Keratinocyte (primary cell): Measurements from ENCODE around the gene CHST8. TPM values are rescaled to one million over a fixed set of nuclear protein-coding genes. Genes with fewer than 3 reads are reported as not detected.

Experiments used
- DNase-seq: peaks from one replicate; pipeline ENCODE4 v3.0.0-alpha.2; 2011; ENCODE audit warnings: low read depth, missing footprints, low spot score
- FAIRE-seq: peaks from 2 replicates; lab custom pipeline; 2011; peaks lifted over from hg19 to GRCh38; lab: Jason Lieb, UNC
- H2AFZ ChIP-seq: 2 replicates; pipeline ENCODE4 v1.6.0; 2012; ENCODE audit warnings: low read length, control low read depth, inconsistent platforms; ENCODE audit not compliant: control insufficient read depth
- H3K27ac ChIP-seq: 2 replicates; pipeline ENCODE4 v1.5.1; 2011; ENCODE audit warnings: low read length; ENCODE audit not compliant: control insufficient read depth, insufficient read depth
- H3K27me3 ChIP-seq: 3 replicates; pipeline ENCODE4 v1.6.0; 2011; ENCODE audit warnings: low read length; ENCODE audit not compliant: control insufficient read depth, insufficient read depth; ENCODE audit errors: extremely low read depth
- H3K36me3 ChIP-seq, 2 experiments: 2 replicates in 1 of 2; 3 replicates in 1 of 2; pipeline ENCODE4 v1.5.1; 2011; ENCODE audit warnings: low read length in 2 of 2, mild to moderate bottlenecking in 1 of 2; ENCODE audit not compliant: control insufficient read depth in 2 of 2, insufficient read depth in 2 of 2; ENCODE audit errors: extremely low read depth in 1 of 2
- H3K4me1 ChIP-seq: 3 replicates; pipeline ENCODE4 v1.5.1; 2011; ENCODE audit warnings: low read length; ENCODE audit not compliant: control insufficient read depth, insufficient read depth; ENCODE audit errors: extremely low read depth
- H3K4me2 ChIP-seq: 3 replicates; pipeline ENCODE4 v1.6.0; 2011; ENCODE audit warnings: low read depth, low read length; ENCODE audit not compliant: control insufficient read depth, insufficient read depth; ENCODE audit errors: extremely low read depth
- H3K4me3 ChIP-seq, 3 experiments: fragments of 200-600 bp in 1 of 3; sonication (generic) in 1 of 3; 2 replicates in 2 of 3; 3 replicates in 1 of 3; pipeline ENCODE4 v1.5.1; 2011 to 2016; ENCODE audit warnings: low read length in 3 of 3, mild to moderate bottlenecking in 3 of 3, control low read depth in 2 of 3, inconsistent platforms in 1 of 3, low read depth in 1 of 3, mixed read lengths in 1 of 3, mixed run types in 1 of 3, moderate library complexity in 1 of 3; ENCODE audit not compliant: control insufficient read depth in 2 of 3, insufficient read depth in 2 of 3; ENCODE audit errors: extremely low read depth in 1 of 3
- H3K79me2 ChIP-seq: 2 replicates; pipeline ENCODE4 v1.6.0; 2012; ENCODE audit warnings: low read length; ENCODE audit not compliant: control insufficient read depth, insufficient read depth
- H3K9ac ChIP-seq: 3 replicates; pipeline ENCODE4 v1.6.0; 2011; ENCODE audit warnings: low read length; ENCODE audit not compliant: control insufficient read depth, insufficient read depth; ENCODE audit errors: extremely low read depth
- H3K9me1 ChIP-seq: 3 replicates; pipeline ENCODE4 v1.6.0; 2011; ENCODE audit warnings: low read length; ENCODE audit not compliant: control insufficient read depth, insufficient read depth; ENCODE audit errors: extremely low read depth
- H3K9me3 ChIP-seq: 2 replicates; pipeline ENCODE4 v1.5.1; 2012; ENCODE audit warnings: low read depth, low read length; ENCODE audit not compliant: control insufficient read depth
- H4K20me1 ChIP-seq: 3 replicates; pipeline ENCODE4 v1.6.0; 2011; ENCODE audit warnings: low read length; ENCODE audit not compliant: control insufficient read depth, insufficient read depth; ENCODE audit errors: extremely low read depth
- CTCF ChIP-seq, 3 experiments: IDR thresholded peaks in 1 of 3; conservative IDR thresholded peaks in 1 of 3; optimal IDR thresholded peaks in 1 of 3; 2 replicates in 2 of 3; 3 replicates in 1 of 3; pipeline versions ENCODE3 to v1.5.1; 2011; ENCODE audit warnings: low read length in 3 of 3, mild to moderate bottlenecking in 3 of 3, moderate library complexity in 2 of 3, control low read depth in 1 of 3, inconsistent platforms in 1 of 3; ENCODE audit not compliant: insufficient read depth in 2 of 3; ENCODE audit errors: extremely low read depth in 1 of 3
- EZH2 ChIP-seq: IDR thresholded peaks from one replicate; pipeline ENCODE4 v1.6.1; 2012; ENCODE audit warnings: inconsistent platforms, mild to moderate bottlenecking, low read length, moderate library complexity
- dilution Hi-C: fragments of 300-500 bp; cut with MboI; formaldehyde crosslinking; loops from one replicate; pipeline ENCODE4 v1.7.0; 2020; ENCODE audit warnings: low sequenced_read_pairs; ENCODE audit not compliant: extremely low pct_ligation_motif_present
- polyA plus RNA-seq, 5 experiments: library from polyadenylated mRNA; depleted of rRNA in 3 of 5; stranded (reverse) in 3 of 5; stranded (forward) in 1 of 5; unstranded in 1 of 5; fragments of >200 nt; gene quantifications; 1 replicate in 1 of 5; 2 replicates in 3 of 5; 3 replicates in 1 of 5; pipeline versions ENCODE4 v1.2.1 to v1.2.3, GENCODE V29; 2011 to 2012; ENCODE audit warnings: missing spikeins in 2 of 5, low read depth in 1 of 5, low replicate concordance in 1 of 5

Gene CHST8
- polyA plus RNA-seq, 1 donor (not counting 4 experiments of a cell fraction or from before 2014, with no cell fraction given), result not detected

DNA sequence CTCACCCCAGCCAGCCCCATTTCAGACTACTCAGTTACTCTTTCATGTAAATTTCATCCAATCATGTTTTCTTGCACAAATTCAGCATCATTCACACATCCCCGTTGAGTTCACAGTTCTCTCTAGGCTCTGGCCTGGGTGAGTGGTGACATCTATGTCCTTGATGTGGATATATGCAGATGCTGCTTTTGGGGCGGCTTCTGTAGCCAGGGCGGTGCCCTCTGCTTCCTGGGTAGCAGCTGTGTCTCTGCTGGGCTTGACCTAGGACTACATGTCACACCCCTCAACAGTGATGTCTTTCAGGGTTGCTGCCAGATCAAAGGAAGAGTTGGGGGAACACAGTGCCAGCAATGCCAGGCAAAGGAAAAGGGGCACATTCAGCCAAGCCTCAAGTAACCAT lies 106.4 kb downstream of the CHST8 start:
- Histone ChIP-seq H3K36me3 (no peaks in the 10 kb centered on the region), H3K27me3 (no peaks in the 10 kb centered on the region), H3K4me2 (no peak overlapping the region), H3K4me1 (no peaks in the 10 kb centered on the region), H3K9me1 (no peaks in the 10 kb centered on the region), H4K20me1 (no peaks in the 10 kb centered on the region), H3K4me3 (no peak overlapping the region), H3K79me2 (no peaks in the 10 kb centered on the region), H2AFZ (no peak overlapping the region), H3K9me3 (peaks cover 3% of the 10 kb centered on the region), H3K27ac (no peak overlapping the region), H3K9ac (no peak overlapping the region)
- DNase-seq, result no peak
- no peak for TF ChIP-seq EZH2
- no peak for TF ChIP-seq CTCF (optimal IDR thresholded peaks at IDR 0.05 in 1 of 3, IDR thresholded peaks at IDR 0.05 in 1 of 3, conservative IDR thresholded peaks at IDR 0.05 in 1 of 3; ENCODE audit: extremely low read depth in 1 of 3, insufficient read depth in 2 of 3, low read length in 3 of 3)
- dilution Hi-C loops, result no loop called here
- FAIRE-seq, result no peak

DNA sequence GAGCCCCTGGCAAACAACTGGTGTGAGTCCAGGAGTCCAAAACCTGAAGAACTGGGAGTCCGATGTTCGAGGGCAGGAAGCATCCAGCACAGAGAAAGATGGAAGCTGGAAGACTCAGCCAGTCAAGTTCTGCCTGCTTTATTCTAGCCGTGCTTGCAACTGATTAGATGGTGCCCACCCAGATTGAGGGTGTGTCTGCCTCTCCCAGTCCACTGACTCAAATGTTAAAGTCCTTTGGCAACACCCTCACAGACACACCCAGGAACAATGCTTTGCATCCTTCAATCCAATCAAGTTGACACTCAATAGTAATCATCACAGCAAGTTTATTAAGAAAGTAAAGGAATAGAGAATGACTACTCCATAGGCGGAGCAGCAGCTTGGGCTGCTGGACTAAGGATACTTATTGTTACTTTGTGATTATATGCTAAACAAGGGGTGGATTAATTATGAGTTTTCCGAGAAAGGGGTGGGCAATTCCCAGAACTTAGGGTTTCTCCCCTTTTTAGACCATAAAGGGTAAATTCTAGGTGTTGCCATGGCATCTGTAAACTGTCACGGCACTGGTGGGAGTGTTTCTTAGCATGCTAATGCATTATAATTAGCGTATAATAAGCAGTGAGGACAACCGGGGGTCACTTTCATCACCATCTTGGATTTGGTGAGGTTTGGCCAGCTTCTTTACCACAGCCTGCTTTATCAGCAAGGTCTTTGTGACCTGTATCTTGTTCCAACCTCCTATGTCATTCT lies 109.3 kb downstream of the CHST8 start:
- no peak overlapping the region for H3K4me3 ChIP-seq
- H3K9ac ChIP-seq, result no peak overlapping the region
- no peak for FAIRE-seq
- no peak overlapping the region for H3K4me2 ChIP-seq
- DNase-seq, result no peak
- TF ChIP-seq CTCF (optimal IDR thresholded peaks at IDR 0.05 in 1 of 3, IDR thresholded peaks at IDR 0.05 in 1 of 3, conservative IDR thresholded peaks at IDR 0.05 in 1 of 3; ENCODE audit: extremely low read depth in 1 of 3, insufficient read depth in 2 of 3, low read length in 3 of 3), result no peak
- TF ChIP-seq EZH2, result no peak
- H2AFZ ChIP-seq, result no peak overlapping the region
- H4K20me1 ChIP-seq, result no peaks in the 10 kb centered on the region
- no peaks in the 10 kb centered on the region for H3K9me1 ChIP-seq
- H3K9me3 ChIP-seq, result peaks cover 3% of the 10 kb centered on the region
- H3K4me1 ChIP-seq, result no peaks in the 10 kb centered on the region
- peaks cover 3% of the 10 kb centered on the region for H3K27me3 ChIP-seq
- H3K79me2 ChIP-seq, result no peaks in the 10 kb centered on the region
- no peak overlapping the region for H3K27ac ChIP-seq
- dilution Hi-C loops, result no loop called here
- H3K36me3 ChIP-seq, result no peaks in the 10 kb centered on the region
